GM18858 (cell line): ENCODE results near the gene FANCB.

Experiments
- ATAC-seq: cut with Tn5 transposase; IDR thresholded peaks from one replicate; pipeline ENCODE4 v1.9.1; 2021; ENCODE audit not compliant: unreplicated experiment

FANCB gene

GRCh38 chrX:14872851-14873675 is at the start of gene FANCB, which contains the start of gene MOSPD2:
Gene FANCB, minus strand, starts transcription at chrX:14873069. Its CDS starts 7,559 bp downstream, at chrX:14865510.
Gene MOSPD2, plus strand, starts transcription at chrX:14873421. Its CDS starts 108 bp downstream, at chrX:14873529.
- peak; percentile 93 for ATAC-seq

DNA sequence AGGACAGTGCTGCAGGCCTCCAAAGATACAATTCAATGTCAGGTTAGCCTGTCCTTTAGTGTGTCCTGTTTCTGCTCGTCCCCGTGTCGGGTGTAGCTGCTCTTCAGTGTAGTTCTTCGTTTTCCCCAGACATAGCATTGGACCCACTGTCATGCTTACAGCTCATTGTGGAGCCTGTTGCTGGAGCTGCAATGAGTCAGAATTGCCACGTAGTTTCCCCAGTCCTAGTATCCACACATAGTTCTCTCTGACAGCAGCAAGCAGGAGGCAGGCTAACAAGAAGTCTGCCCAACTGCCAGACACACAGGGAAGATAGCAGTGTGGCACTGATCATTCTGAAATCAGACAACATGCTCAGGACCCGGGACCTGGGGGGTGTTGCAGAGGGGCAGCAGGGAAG is 49.6 kb upstream of the FANCB start:
- ATAC-seq, result no peak

GRCh38 chrX:14920196-14920595 is 47.3 kb upstream of the FANCB start:
- ATAC-seq, result no peak

DNA sequence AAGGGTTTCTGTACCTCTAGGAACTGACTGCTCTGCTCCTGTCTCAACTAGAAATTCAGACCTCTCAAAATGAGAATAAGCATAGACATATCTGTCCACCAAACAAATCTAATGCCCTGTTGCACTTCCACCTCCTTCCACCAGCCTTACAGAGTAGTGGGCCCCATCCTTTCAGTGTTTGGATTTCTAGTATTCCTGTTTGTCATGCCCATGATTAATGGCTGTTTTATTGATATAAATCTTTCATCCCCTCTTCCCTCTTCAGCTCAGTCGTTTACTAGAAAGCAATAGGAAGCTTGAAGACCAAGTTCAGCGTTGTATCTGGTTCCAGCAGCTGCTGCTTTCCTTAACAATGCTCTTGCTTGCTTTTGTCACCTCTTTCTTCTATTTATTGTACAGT is 46.5 kb upstream of the FANCB start:
- no peak for ATAC-seq

GRCh38 chrX:14916017-14916674 is 43.3 kb upstream of the FANCB start:
- no peak for ATAC-seq

- no peak for ATAC-seq
These were observed 42.7 kb upstream of the FANCB start for GRCh38 chrX:14915596-14915995.

- ATAC-seq, result no peak
These were observed 40.4 kb upstream of the FANCB start for GRCh38 chrX:14913241-14913640.

GRCh38 chrX:14903891-14904290 is 31.0 kb upstream of the FANCB start:
- no peak for ATAC-seq

GRCh38 chrX:14902537-14902936 is 29.7 kb upstream of the FANCB start:
- ATAC-seq, result no peak

DNA sequence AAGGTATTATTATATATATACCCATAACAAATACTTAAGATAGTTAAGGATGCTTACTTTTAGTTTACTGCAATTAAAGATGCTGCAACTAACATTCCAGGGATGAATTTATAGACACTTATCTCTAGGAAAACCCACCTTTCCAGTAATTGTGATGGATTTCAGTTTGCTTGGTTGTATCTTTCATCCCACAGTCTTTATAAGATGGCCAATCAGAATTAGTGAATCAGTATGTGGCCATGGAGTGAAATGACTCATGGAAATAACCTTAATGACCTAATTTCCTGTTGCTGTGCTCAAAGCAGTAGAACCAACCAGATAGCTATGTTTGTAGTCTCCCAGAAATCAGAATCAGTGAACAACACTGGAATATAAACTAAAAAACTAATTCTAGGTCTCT is 26.7 kb upstream of the FANCB start:
- ATAC-seq, result peak; percentile 77

DNA sequence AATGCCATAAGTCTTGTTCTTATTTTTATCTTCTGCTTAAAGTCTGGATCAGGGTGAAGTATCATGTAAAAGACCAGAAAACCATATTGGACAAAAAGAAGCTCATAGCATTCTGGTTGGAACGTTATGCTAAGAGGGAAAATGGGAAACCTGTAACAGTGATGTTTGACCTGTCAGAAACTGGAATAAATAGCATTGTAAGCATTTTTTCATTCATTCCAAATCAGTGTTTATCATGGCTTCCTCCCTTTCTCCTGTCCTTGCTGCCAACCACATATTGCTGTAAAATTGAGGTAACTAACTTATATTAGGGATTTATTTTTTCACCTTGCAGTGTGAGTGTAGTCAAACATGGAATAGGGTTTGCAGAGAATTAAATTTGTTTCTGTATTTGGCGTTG is 24.2 kb upstream of the FANCB start:
- ATAC-seq, result no peak

- ATAC-seq, result no peak
These were observed 23.4 kb upstream of the FANCB start for GRCh38 chrX:14896273-14896672.

DNA sequence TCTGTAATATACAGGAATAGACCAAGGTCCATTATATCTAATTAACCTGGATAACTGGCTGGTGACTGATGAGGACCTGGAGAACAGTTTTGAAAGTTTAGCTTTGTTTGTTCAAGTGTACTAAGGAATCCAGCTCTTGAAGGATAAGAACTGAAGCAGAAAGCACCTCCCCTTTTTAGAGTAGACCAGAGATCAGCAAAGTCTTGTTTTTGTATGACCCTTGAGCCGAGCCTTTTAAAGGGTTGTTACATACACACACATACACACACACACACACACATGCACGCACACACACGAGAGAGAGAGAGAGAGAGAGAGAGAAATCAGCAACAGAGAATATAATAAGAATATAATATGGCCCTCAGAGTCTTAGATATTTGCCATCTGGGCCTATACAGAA is 13.4 kb upstream of the FANCB start:
- ATAC-seq, result no peak

GRCh38 chrX:14884714-14885113 is 11.8 kb upstream of the FANCB start:
- ATAC-seq, result no peak

DNA sequence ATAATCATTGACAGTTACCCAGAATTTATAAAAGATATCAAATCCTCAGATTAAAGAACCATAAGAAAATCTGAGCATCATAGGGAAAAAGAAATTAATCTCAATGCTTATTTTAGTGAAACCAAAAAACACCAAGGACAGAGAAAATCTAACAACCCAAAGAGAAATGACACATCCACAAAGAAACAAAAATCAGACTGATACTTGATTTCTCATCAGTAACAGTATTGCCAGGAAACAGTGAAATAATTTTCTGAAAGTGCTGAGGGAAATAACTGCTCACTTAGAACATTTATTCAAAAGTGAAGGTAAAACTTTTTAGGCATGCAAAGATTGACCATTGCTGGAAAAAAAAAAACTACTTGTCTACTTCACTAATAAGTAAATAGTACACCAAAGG is 11.0 kb upstream of the FANCB start:
- no peak for ATAC-seq

DNA sequence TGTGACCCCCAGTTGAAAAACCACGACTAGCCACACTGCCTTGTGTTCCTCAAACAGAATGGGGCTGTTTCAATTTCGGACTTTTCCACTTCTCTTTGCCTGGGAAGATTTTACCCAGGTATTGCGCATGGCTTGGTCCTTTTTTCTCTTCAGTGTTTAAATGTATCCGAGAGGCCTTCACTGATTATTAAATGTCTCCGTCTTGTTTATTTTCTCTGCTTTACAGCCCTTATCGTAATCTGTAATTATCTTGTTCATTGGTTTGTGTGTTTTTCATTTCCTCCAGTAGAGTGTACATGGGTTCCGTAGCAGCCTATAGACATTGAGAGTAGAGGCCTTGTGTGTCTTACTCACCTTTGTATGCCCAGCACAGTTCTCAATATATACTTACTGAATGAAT is 2.8 kb upstream of the FANCB start:
- no peak for ATAC-seq

GRCh38 chrX:14873676-14874049 is 794 bp upstream of the FANCB start:
- ATAC-seq, result no peak

- no peak for ATAC-seq
These were observed 514 bp downstream of the FANCB start for GRCh38 chrX:14872355-14872754.

GRCh38 chrX:14871767-14872166 is 1.1 kb downstream of the FANCB start:
- ATAC-seq, result no peak

GRCh38 chrX:14865201-14865600 is 7.7 kb downstream of the FANCB start:
- no peak for ATAC-seq

DNA sequence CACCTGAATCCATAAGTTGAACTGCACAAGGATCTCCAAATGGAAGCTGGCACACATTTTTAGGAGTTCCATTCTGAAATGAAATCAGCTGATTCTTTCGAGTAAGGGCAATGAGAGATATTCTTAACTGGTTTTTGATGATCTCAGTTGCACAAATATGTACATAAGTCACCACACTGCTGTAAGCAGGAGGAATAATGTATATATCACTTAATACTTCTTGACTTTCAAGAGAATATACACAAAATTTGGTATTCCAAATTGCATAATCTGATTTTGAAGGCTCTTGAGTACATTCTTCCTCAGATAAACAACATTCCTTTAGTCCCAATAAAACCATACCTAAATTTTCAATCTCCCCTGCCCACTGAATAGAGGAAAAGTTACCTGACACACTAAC is 8.2 kb downstream of the FANCB start:
- no peak for ATAC-seq

DNA sequence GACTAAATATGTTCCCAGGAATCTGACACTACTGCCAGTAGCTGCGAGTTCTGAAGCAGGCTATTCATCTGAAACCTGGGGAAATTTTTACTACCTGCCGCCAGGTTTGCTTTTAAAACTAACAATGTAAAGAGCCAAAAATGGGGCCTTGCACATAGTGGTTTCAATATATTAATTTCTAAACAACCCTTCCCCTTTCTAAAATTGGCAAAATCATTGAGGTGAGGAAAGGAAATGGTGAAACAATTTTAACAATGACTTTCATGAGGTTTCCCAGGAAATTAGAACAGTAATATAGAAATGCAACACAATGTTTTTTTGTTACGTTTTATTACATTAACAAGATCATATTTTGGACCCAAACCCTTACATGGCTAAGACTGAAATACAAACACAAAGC is 21.3 kb downstream of the FANCB start:
- ATAC-seq, result no peak

DNA sequence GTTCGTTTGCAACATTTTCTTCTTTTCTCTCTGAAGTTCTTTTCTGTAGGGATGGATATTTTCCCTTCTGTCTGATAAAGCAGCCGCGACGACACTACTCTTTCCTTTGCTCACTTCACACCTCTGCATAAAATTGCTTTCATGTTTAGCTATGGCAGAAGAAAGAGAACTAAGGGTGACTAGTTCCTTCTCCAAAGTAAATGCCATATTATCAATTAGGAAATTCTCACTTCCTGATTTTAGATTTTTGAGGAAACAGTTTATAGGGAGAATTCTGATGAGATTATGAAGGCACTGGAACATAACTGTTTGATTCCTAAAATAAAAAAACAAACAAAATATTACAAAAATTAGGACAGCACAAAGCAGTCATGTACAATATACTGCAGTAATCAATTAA is 29.2 kb downstream of the FANCB start:
- no peak for ATAC-seq
